ENCODE measurements around the gene CAMK2B. TPM values are rescaled to one million over a fixed set of nuclear protein-coding genes. Genes with fewer than 3 reads are reported as not detected.

The CAMK2B gene
- total RNA-seq, 1 experiment from 2014 or later: not detected

- TF ChIP-seq CTCF (IDR thresholded peaks at IDR 0.05; ENCODE audit: insufficient read depth in 1 of 2, low read depth in 1 of 2, low read length in 1 of 2, severe bottlenecking in 1 of 2, unreplicated experiment in 1 of 2): no peak
- Mint-ChIP-seq H3K27ac (ENCODE audit: unreplicated experiment) (no peak overlapping the region), H3K4me1 (ENCODE audit: low read depth, unreplicated experiment) (no peaks in the 10 kb centered on the region), H3K4me3 (ENCODE audit: unreplicated experiment) (no peak overlapping the region), H3K36me3 (ENCODE audit: insufficient read depth, unreplicated experiment) (peaks cover 5% of the 10 kb centered on the region), H3K9me3 (ENCODE audit: unreplicated experiment) (peaks cover 5% of the 10 kb centered on the region), H3K27me3 (ENCODE audit: insufficient read depth, unreplicated experiment) (peaks cover 16% of the 10 kb centered on the region)
- Histone ChIP-seq H3K36me3 (ENCODE audit: control insufficient read depth, insufficient read depth, low read length) (no peaks in the 10 kb centered on the region), H3K4me3 (ENCODE audit: low read depth, low read length) (no peak overlapping the region), H3K27me3 (replicated peaks; ENCODE audit: control insufficient read depth, insufficient read depth, low read length) (no peaks in the 10 kb centered on the region), H3K4me1 (no peaks in the 10 kb centered on the region), H3K9me3 (peaks cover 8% of the 10 kb centered on the region; the same call in 1 of the 2 replicates)
- BruUV-seq (replicated peaks): no TSS peak
- ChIA-PET CTCF (no interaction called here), POLR2A (no interaction called here)
- intact Hi-C loops (cut with micrococcal nuclease; ENCODE audit: unreplicated experiment): loop anchor here (5.0 kb wide), 1 partner anchor 130 kb away; no protein-coding TSS in a partner anchor
- no peak for DNase-seq
Measured at GRCh38 chr7:44372560-44373417, 47.4 kb upstream of the CAMK2B start.

- H3K4me3 Mint-ChIP-seq (ENCODE audit: unreplicated experiment): no peak overlapping the region
- H3K27me3 Mint-ChIP-seq (ENCODE audit: insufficient read depth, unreplicated experiment): peaks cover 10% of the 10 kb centered on the region
- intact Hi-C loops (cut with micrococcal nuclease; ENCODE audit: unreplicated experiment): no loop called here
- ChIA-PET CTCF (no interaction called here), POLR2A (no interaction called here)
- no peak for TF ChIP-seq CTCF (IDR thresholded peaks at IDR 0.05; ENCODE audit: insufficient read depth in 1 of 2, low read depth in 1 of 2, low read length in 1 of 2, severe bottlenecking in 1 of 2, unreplicated experiment in 1 of 2)
- H3K36me3 Mint-ChIP-seq (ENCODE audit: insufficient read depth, unreplicated experiment): no peaks in the 10 kb centered on the region
- Histone ChIP-seq H3K9me3 (peaks cover 8% of the 10 kb centered on the region; the same call in 1 of the 2 replicates), H3K27me3 (replicated peaks; ENCODE audit: control insufficient read depth, insufficient read depth, low read length) (no peaks in the 10 kb centered on the region), H3K36me3 (ENCODE audit: control insufficient read depth, insufficient read depth, low read length) (no peaks in the 10 kb centered on the region), H3K4me1 (no peaks in the 10 kb centered on the region), H3K4me3 (ENCODE audit: low read depth, low read length) (no peak overlapping the region)
- BruUV-seq (replicated peaks): no TSS peak
- no peaks in the 10 kb centered on the region for H3K4me1 Mint-ChIP-seq (ENCODE audit: low read depth, unreplicated experiment)
- no peak overlapping the region for H3K27ac Mint-ChIP-seq (ENCODE audit: unreplicated experiment)
- DNase-seq: no peak
- H3K9me3 Mint-ChIP-seq (ENCODE audit: unreplicated experiment): peaks cover 5% of the 10 kb centered on the region
Measured at GRCh38 chr7:44368885-44369284, 43.5 kb upstream of the CAMK2B start.

DNA sequence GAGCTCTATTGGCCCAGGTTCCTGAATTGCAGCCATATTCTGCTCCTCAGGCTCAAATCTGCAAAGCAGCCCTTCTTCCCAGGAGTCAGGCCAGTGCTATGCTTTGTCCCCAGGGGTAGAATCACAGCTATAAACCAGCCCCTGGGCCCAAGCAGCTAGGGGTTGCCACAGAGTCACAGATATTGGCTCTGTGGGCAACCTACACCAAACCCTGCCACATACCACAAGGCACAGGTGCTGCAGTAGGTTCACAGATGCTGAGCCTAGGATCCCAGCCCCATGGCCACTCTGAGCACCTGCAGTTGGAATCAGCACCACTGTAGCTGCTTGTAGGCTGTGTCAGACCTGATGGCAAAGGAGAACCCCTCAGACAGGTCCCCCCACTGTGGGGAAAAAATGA lies 43.1 kb upstream of the CAMK2B start:
- TF ChIP-seq CTCF (IDR thresholded peaks at IDR 0.05; ENCODE audit: insufficient read depth in 1 of 2, low read depth in 1 of 2, low read length in 1 of 2, severe bottlenecking in 1 of 2, unreplicated experiment in 1 of 2): no peak
- no peaks in the 10 kb centered on the region for H3K36me3 ChIP-seq (ENCODE audit: control insufficient read depth, insufficient read depth, low read length)
- peaks cover 8% of the 10 kb centered on the region; the same call in 1 of the 2 replicates for H3K9me3 ChIP-seq
- H3K27me3 Mint-ChIP-seq (ENCODE audit: insufficient read depth, unreplicated experiment): peaks cover 10% of the 10 kb centered on the region
- no peaks in the 10 kb centered on the region for H3K4me1 ChIP-seq
- H3K36me3 Mint-ChIP-seq (ENCODE audit: insufficient read depth, unreplicated experiment): no peaks in the 10 kb centered on the region
- ChIA-PET CTCF (no interaction called here), POLR2A (no interaction called here)
- peaks cover 5% of the 10 kb centered on the region for H3K9me3 Mint-ChIP-seq (ENCODE audit: unreplicated experiment)
- H3K4me3 Mint-ChIP-seq (ENCODE audit: unreplicated experiment): no peak overlapping the region
- no TSS peak for BruUV-seq (replicated peaks)
- H3K4me3 ChIP-seq (ENCODE audit: low read depth, low read length): no peak overlapping the region
- DNase-seq: no peak
- H3K27ac Mint-ChIP-seq (ENCODE audit: unreplicated experiment): no peak overlapping the region
- H3K4me1 Mint-ChIP-seq (ENCODE audit: low read depth, unreplicated experiment): no peaks in the 10 kb centered on the region
- intact Hi-C loops (cut with micrococcal nuclease; ENCODE audit: unreplicated experiment): no loop called here
- H3K27me3 ChIP-seq (replicated peaks; ENCODE audit: control insufficient read depth, insufficient read depth, low read length): no peaks in the 10 kb centered on the region

Data from Caco-2 (cell line).